HepG2 (cell line): ENCODE measurements around the gene GJD3. TPM values are rescaled to one million over a fixed set of nuclear protein-coding genes. Genes with fewer than 3 reads are reported as not detected.

Source experiments
- ATRX ChIP-seq: sonication (generic); formaldehyde crosslinking; IDR thresholded peaks from 2 replicates; pipeline ENCODE4 v1.4.0; 2020; ENCODE audit warnings: missing genetic modification reagents, borderline replicate concordance
- CENPBD1 ChIP-seq: sonication (generic); formaldehyde crosslinking; IDR thresholded peaks from 2 replicates; pipeline ENCODE4 v1.8.0; 2022; ENCODE audit warnings: missing genetic modification reagents, low read depth, mild to moderate bottlenecking, borderline replicate concordance
- JUND ChIP-seq: sonication (generic); formaldehyde crosslinking; IDR thresholded peaks from 2 replicates; pipeline ENCODE4 v1.8.0; 2022; ENCODE audit warnings: mild to moderate bottlenecking, missing genetic modification reagents
- MAFK ChIP-seq, 2 experiments: IDR thresholded peaks in 1 of 2; conservative IDR thresholded peaks in 1 of 2; 2 replicates each; pipeline ENCODE4 v1.6.1; 2011; ENCODE audit warnings: improper control_type of control experiment in 2 of 2, low read length in 2 of 2
- MAZ ChIP-seq, 2 experiments: sonication (generic) in 1 of 2; formaldehyde crosslinking in 1 of 2; IDR thresholded peaks; 2 replicates each; pipeline versions ENCODE4 v1.5.0 to v1.6.1; 2012 to 2020; ENCODE audit warnings: low read depth in 2 of 2, mild to moderate bottlenecking in 2 of 2, borderline replicate concordance in 1 of 2, improper control_type of control experiment in 1 of 2, low read length in 1 of 2, missing genetic modification reagents in 1 of 2, moderate library complexity in 1 of 2
- PHF8 ChIP-seq: sonication (generic); formaldehyde crosslinking; IDR thresholded peaks from 2 replicates; pipeline ENCODE4 v1.5.0; 2020; ENCODE audit warnings: missing genetic modification reagents
- RBM22 ChIP-seq: fragments of 200-400 bp; formaldehyde crosslinking; optimal IDR thresholded peaks from 2 replicates; pipeline ENCODE3; 2017; ENCODE audit warnings: mild to moderate bottlenecking, low read length, moderate library complexity
- SNAPC2 ChIP-seq: sonication (generic); formaldehyde crosslinking; IDR thresholded peaks from 2 replicates; pipeline ENCODE4 v1.8.1; 2022; ENCODE audit warnings: mild to moderate bottlenecking, missing genetic modification reagents
- TRIM24 ChIP-seq: sonication (generic); formaldehyde crosslinking; IDR thresholded peaks from 2 replicates; pipeline ENCODE4 v1.8.0; 2022; ENCODE audit warnings: mild to moderate bottlenecking, missing genetic modification reagents
- WIZ ChIP-seq: sonication (generic); formaldehyde crosslinking; IDR thresholded peaks from 2 replicates; pipeline ENCODE4 v1.5.1; 2020; ENCODE audit warnings: mild to moderate bottlenecking, missing genetic modification reagents
- ZFP91 ChIP-seq: sonication (generic); formaldehyde crosslinking; IDR thresholded peaks from 2 replicates; pipeline ENCODE4 v1.9.0; 2022; ENCODE audit warnings: missing genetic modification reagents, mild to moderate bottlenecking, borderline replicate concordance
- ZNF121 ChIP-seq: sonication (generic); formaldehyde crosslinking; IDR thresholded peaks from 2 replicates; pipeline ENCODE4 v1.5.0; 2020; ENCODE audit warnings: mild to moderate bottlenecking, missing genetic modification reagents
- ZNF251 ChIP-seq: sonication (generic); formaldehyde crosslinking; IDR thresholded peaks from 2 replicates; pipeline ENCODE4 v1.9.0; 2021; ENCODE audit warnings: mild to moderate bottlenecking, missing genetic modification reagents
- ZNF510 ChIP-seq: sonication (generic); formaldehyde crosslinking; IDR thresholded peaks from 2 replicates; pipeline ENCODE4 v1.4.0; 2020; ENCODE audit warnings: low read depth, mild to moderate bottlenecking, missing genetic modification reagents
- ZNF577 ChIP-seq: sonication (generic); formaldehyde crosslinking; IDR thresholded peaks from 2 replicates; pipeline ENCODE4 v1.4.0; 2020; ENCODE audit warnings: mild to moderate bottlenecking, low read depth, missing genetic modification reagents, borderline replicate concordance
- polyA plus RNA-seq, 8 experiments: library from polyadenylated mRNA; depleted of rRNA in 3 of 8; stranded (reverse) in 7 of 8; unstranded in 1 of 8; fragments of >200 nt; fragmentation: Illumina TruSeq in 4 of 8; extraction: Trizol in 4 of 8; gene quantifications; 2 replicates each; pipeline versions ENCODE4 v1.2.1 to v1.2.3, GENCODE V29; 2011 to 2016; ENCODE audit warnings: low read depth in 4 of 8, missing spikeins in 1 of 8, mixed read lengths in 1 of 8; ENCODE audit not compliant: insufficient read depth in 1 of 8
- total RNA-seq, 5 experiments: library from RNA; depleted of rRNA; stranded (reverse); fragments of >200 nt; fragmentation: Illumina TruSeq; extraction: Trizol; gene quantifications; 2 replicates each; pipeline ENCODE4 v1.2.3, GENCODE V29; 2016; ENCODE audit warnings: low read depth in 1 of 5
- TF ChIP-seq, protein P1 (sequence below): sonication (generic); formaldehyde crosslinking; IDR thresholded peaks from 2 replicates; pipeline ENCODE4 v1.4.0; 2020; ENCODE audit warnings: missing genetic modification reagents
- TF ChIP-seq, protein P2 (sequence below): sonication (generic); formaldehyde crosslinking; IDR thresholded peaks from 2 replicates; pipeline ENCODE4 v1.8.1; 2023; ENCODE audit warnings: mild to moderate bottlenecking, inconsistent platforms, moderate library complexity, missing genetic modification reagents, borderline replicate concordance
- TF ChIP-seq, protein P3 (sequence below): sonication (generic); formaldehyde crosslinking; IDR thresholded peaks from 2 replicates; pipeline ENCODE4 v1.4.0; 2020; ENCODE audit warnings: missing genetic modification reagents
- TF ChIP-seq, protein P4 (sequence below): sonication (generic); formaldehyde crosslinking; IDR thresholded peaks from 2 replicates; pipeline ENCODE4 v1.4.0; 2020; ENCODE audit warnings: missing genetic modification reagents

The GJD3 gene
- total and polyA plus RNA-seq, 2 of the 13 experiments (the other 11 are each of a cell fraction or from before 2014, with no cell fraction given): not detected

DNA sequence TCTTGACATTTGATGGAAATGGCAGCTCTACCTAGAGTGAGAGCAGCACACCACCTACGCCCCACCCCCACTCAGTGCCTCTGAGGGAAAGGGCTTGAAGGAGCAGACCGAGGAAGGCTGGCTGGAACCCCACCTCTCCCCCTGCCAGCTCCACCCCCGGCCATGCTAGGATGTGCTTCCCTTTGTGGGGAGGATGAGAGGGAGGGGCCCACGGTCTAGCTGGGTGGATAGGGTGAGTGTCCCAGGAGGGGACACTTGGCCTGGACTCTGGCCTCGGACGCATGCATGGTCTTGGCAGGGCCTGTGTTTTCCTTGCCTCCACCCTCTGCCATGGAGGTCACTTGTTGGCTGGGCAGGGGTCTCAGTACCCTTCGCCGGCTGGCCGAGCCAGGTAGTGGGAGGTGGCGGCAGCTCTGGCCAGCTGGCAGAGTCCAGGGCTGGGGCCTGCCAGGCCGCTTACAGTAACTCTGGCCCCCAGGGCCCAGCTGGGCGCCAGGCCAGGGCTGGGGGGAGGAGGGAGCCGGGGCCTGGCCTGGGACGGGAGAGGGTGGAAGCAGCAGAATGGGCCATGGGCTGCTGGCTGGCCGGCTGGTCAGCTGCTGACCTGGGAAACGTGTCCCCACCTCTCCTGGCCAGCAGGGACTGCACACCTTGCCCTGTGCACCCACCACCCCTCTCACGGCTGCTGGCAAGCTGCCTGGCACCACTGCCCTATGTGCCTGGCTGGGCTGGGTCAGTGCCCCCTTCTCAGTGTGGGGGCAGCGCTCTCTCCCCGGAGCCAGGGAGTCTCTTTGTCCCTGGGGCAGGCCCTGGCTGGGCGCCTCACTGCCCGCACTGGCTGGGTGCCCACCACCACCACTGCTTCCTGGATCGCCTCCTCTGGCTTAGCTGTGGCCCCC, 32.5 kb downstream of the GJD3 start (continued):
- TF ChIP-seq ZFP91 (CRISPR knock-in tag) (peak; percentile 67; the same call in 1 of the 2 replicates), MAFK (conservative IDR thresholded peaks at IDR 0.05 in 1 of 2, IDR thresholded peaks at IDR 0.05 in 1 of 2; ENCODE audit: low read length in 2 of 2) (no peak), RBM22 (no peak), WIZ (no peak), SNAPC2 (CRISPR knock-in tag) (no peak), ZNF510 (CRISPR knock-in tag) (no peak), PHF8 (no peak), CENPBD1 (CRISPR knock-in tag) (no peak), JUND (CRISPR knock-in tag) (no peak; the same call in 1 of the 2 replicates), ZNF577 (CRISPR knock-in tag) (no peak), ZNF121 (CRISPR knock-in tag) (no peak), ZNF251 (CRISPR knock-in tag) (no peak), MAZ (IDR thresholded peaks at IDR 0.05; ENCODE audit: borderline replicate concordance, low read depth, low read length) (no peak), MAZ (CRISPR knock-in tag; IDR thresholded peaks at IDR 0.05; ENCODE audit: low read depth) (no peak), ATRX (CRISPR knock-in tag) (no peak), TRIM24 (CRISPR knock-in tag) (no peak)
- TF ChIP-seq, protein P1, sequence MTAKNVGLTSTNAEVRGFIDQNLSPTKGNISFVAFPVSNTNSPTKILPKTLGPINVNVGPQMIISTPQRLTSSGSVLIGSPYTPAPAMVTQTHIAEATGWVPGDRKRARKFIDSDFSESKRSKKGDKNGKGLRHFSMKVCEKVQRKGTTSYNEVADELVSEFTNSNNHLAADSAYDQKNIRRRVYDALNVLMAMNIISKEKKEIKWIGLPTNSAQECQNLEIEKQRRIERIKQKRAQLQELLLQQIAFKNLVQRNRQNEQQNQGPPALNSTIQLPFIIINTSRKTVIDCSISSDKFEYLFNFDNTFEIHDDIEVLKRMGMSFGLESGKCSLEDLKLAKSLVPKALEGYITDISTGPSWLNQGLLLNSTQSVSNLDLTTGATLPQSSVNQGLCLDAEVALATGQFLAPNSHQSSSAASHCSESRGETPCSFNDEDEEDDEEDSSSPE (CRISPR knock-in tag): no peak
- TF ChIP-seq, protein P2, sequence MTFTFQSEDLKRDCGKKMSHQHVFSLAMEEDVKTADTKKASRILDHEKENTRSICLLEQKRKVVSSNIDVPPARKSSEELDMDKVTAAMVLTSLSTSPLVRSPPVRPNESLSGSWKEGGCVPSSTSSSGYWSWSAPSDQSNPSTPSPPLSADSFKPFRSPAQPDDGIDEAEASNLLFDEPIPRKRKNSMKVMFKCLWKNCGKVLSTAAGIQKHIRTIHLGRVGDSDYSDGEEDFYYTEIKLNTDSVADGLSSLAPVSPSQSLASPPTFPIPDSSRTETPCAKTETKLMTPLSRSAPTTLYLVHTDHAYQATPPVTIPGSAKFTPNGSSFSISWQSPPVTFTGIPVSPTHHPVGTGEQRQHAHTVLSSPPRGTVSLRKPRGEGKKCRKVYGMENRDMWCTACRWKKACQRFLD (CRISPR knock-in tag): no peak
- TF ChIP-seq, protein P3, sequence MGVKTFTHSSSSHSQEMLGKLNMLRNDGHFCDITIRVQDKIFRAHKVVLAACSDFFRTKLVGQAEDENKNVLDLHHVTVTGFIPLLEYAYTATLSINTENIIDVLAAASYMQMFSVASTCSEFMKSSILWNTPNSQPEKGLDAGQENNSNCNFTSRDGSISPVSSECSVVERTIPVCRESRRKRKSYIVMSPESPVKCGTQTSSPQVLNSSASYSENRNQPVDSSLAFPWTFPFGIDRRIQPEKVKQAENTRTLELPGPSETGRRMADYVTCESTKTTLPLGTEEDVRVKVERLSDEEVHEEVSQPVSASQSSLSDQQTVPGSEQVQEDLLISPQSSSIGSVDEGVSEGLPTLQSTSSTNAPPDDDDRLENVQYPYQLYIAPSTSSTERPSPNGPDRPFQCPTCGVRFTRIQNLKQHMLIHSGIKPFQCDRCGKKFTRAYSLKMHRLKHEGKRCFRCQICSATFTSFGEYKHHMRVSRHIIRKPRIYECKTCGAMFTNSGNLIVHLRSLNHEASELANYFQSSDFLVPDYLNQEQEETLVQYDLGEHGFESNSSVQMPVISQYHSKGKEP: no peak
- TF ChIP-seq, protein P4, sequence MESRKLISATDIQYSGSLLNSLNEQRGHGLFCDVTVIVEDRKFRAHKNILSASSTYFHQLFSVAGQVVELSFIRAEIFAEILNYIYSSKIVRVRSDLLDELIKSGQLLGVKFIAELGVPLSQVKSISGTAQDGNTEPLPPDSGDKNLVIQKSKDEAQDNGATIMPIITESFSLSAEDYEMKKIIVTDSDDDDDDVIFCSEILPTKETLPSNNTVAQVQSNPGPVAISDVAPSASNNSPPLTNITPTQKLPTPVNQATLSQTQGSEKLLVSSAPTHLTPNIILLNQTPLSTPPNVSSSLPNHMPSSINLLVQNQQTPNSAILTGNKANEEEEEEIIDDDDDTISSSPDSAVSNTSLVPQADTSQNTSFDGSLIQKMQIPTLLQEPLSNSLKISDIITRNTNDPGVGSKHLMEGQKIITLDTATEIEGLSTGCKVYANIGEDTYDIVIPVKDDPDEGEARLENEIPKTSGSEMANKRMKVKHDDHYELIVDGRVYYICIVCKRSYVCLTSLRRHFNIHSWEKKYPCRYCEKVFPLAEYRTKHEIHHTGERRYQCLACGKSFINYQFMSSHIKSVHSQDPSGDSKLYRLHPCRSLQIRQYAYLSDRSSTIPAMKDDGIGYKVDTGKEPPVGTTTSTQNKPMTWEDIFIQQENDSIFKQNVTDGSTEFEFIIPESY (CRISPR knock-in tag): peak; percentile 89
